ENCODE data around the gene WDR43.

GRCh38 chr2:28952836-28953211, 58.4 kb downstream of the WDR43 start:
- TF ChIP-seq ESRRG (CRISPR knock-in tag; IDR thresholded peaks at IDR 0.05): no peak
- no peak for TF ChIP-seq TSHZ2 (CRISPR knock-in tag; IDR thresholded peaks at IDR 0.05)
- no peak for TF ChIP-seq CSRNP3 (CRISPR knock-in tag; IDR thresholded peaks at IDR 0.05)
- no peak for TF ChIP-seq ZNF8 (CRISPR knock-in tag; IDR thresholded peaks at IDR 0.05)
- TF ChIP-seq ZFP3 (CRISPR knock-in tag; IDR thresholded peaks at IDR 0.05): no peak
- TF ChIP-seq ZFP30 (CRISPR knock-in tag; IDR thresholded peaks at IDR 0.05): no peak
- no peak for TF ChIP-seq RARB (CRISPR knock-in tag; IDR thresholded peaks at IDR 0.05)
- no peak for TF ChIP-seq CREB5 (CRISPR knock-in tag; IDR thresholded peaks at IDR 0.05; ENCODE audit: low read depth)
- no peak for TF ChIP-seq TOX (CRISPR knock-in tag; IDR thresholded peaks at IDR 0.05; ENCODE audit: borderline replicate concordance)
- TF ChIP-seq SNAI2 (CRISPR knock-in tag; IDR thresholded peaks at IDR 0.05): no peak

All from SK-N-SH treated with all-trans-retinoic acid at 6 μM for 48 hours (cell line).